Neural cell (in vitro differentiated cells): ENCODE data around the gene PADI4. TPM values are rescaled to one million over a fixed set of nuclear protein-coding genes. Genes with fewer than 3 reads are reported as not detected.

Source experiments
- H2AFZ ChIP-seq: fragments of 200-600, 300-800 bp; sonication (generic), shearing (Covaris generic); 2 replicates; pipeline ENCODE4 v1.6.0; 2014; ENCODE audit warnings: low read depth, mild to moderate bottlenecking, antibody characterized with exemption, low read length, moderate library complexity
- H3F3A ChIP-seq: fragments of 200-600 bp; shearing (Covaris generic); 2 replicates; pipeline ENCODE4 v1.6.1; 2016; ENCODE audit warnings: mild to moderate bottlenecking, moderate library complexity, mixed read lengths, antibody characterized with exemption, low read length; ENCODE audit not compliant: insufficient read depth, poor library complexity, severe bottlenecking
- H3K27ac ChIP-seq: fragments of 200-600, 300-800 bp; sonication (generic), shearing (Covaris generic); 2 replicates; pipeline ENCODE4 v1.5.1; 2014; ENCODE audit warnings: mild to moderate bottlenecking, low read length, moderate library complexity
- H3K27me3 ChIP-seq: fragments of 300-800, 200-600 bp; sonication (generic), shearing (Covaris generic); 2 replicates; pipeline ENCODE4 v1.6.0; 2014; ENCODE audit warnings: mild to moderate bottlenecking, low read depth, low read length, moderate library complexity; ENCODE audit not compliant: insufficient read depth
- H3K36me3 ChIP-seq: fragments of 300-800, 200-600 bp; sonication (generic), shearing (Covaris generic); 2 replicates; pipeline ENCODE4 v1.5.1; 2014; ENCODE audit warnings: mild to moderate bottlenecking, antibody characterized with exemption, low read length, moderate library complexity; ENCODE audit not compliant: insufficient read depth
- H3K4me2 ChIP-seq: fragments of 300-800, 200-600 bp; sonication (generic), shearing (Covaris generic); 2 replicates; pipeline ENCODE4 v1.6.0; 2014; ENCODE audit warnings: mild to moderate bottlenecking, low read length
- H3K4me3 ChIP-seq: fragments of 300-800, 200-600 bp; sonication (generic), shearing (Covaris generic); 2 replicates; pipeline ENCODE4 v1.5.1; 2014; ENCODE audit warnings: mild to moderate bottlenecking, low read length, moderate library complexity
- H3K79me2 ChIP-seq: fragments of 200-600 bp; shearing (Covaris generic); replicated peaks from 2 replicates; pipeline ENCODE4 v1.6.0; 2014; ENCODE audit warnings: mild to moderate bottlenecking, low read length, moderate library complexity; ENCODE audit not compliant: insufficient read depth
- H3K9ac ChIP-seq: fragments of 300-800, 200-600 bp; sonication (generic), shearing (Covaris generic); 2 replicates; pipeline ENCODE4 v1.6.1; 2016; ENCODE audit warnings: mild to moderate bottlenecking, low read length, mixed read lengths
- H3K9me2 ChIP-seq: fragments of 200-600 bp; shearing (Covaris generic); 2 replicates; pipeline ENCODE4 v1.6.1; 2016; ENCODE audit warnings: mild to moderate bottlenecking, low read length, mixed read lengths; ENCODE audit not compliant: insufficient read depth
- H3K9me3 ChIP-seq: fragments of 200-600, 300-800 bp; sonication (generic), shearing (Covaris generic); 2 replicates; pipeline ENCODE4 v1.6.1; 2016; ENCODE audit warnings: mild to moderate bottlenecking, mixed run types, low read length, moderate library complexity, mixed read lengths
- H4K20me1 ChIP-seq: fragments of 200-600 bp; shearing (Covaris generic); 2 replicates; pipeline ENCODE4 v1.6.1; 2016; ENCODE audit warnings: mild to moderate bottlenecking, mixed run types; ENCODE audit not compliant: insufficient read depth
- CTCF ChIP-seq: fragments of 450-650 bp; IDR thresholded peaks from 2 replicates; pipeline ENCODE4 v1.5.1; 2014; ENCODE audit warnings: antibody characterized with exemption, mild to moderate bottlenecking, moderate library complexity; ENCODE audit not compliant: poor library complexity, severe bottlenecking
- EP300 ChIP-seq: fragments of 450-650 bp; conservative IDR thresholded peaks from 2 replicates; pipeline ENCODE4 v1.6.1; 2014; ENCODE audit warnings: antibody characterized with exemption, mild to moderate bottlenecking, moderate library complexity; ENCODE audit not compliant: poor library complexity, severe bottlenecking
- EZH2 ChIP-seq: fragments of 200-600, 300-800 bp; shearing (Covaris generic), sonication (generic); IDR thresholded peaks from 2 replicates; pipeline ENCODE4 v1.6.1; 2014; ENCODE audit warnings: antibody characterized with exemption, low read length, borderline replicate concordance, mild to moderate bottlenecking; ENCODE audit not compliant: insufficient read depth, poor library complexity, severe bottlenecking
- MXI1 ChIP-seq: fragments of 450-650 bp; conservative IDR thresholded peaks from 2 replicates; pipeline ENCODE4 v1.6.1; 2014; ENCODE audit warnings: antibody characterized with exemption, mild to moderate bottlenecking; ENCODE audit not compliant: poor library complexity, severe bottlenecking
- POLR2AphosphoS5 ChIP-seq: IDR thresholded peaks from 2 replicates; pipeline ENCODE4 v1.6.1; 2012
- RAD21 ChIP-seq: fragments of 450-650 bp; conservative IDR thresholded peaks from 2 replicates; pipeline ENCODE4 v1.6.1; 2014; ENCODE audit warnings: antibody characterized with exemption, mild to moderate bottlenecking, moderate library complexity
- REST ChIP-seq: IDR thresholded peaks from 2 replicates; pipeline ENCODE4 v1.6.1; 2012; ENCODE audit warnings: borderline replicate concordance
- SMC3 ChIP-seq: fragments of 450-650 bp; conservative IDR thresholded peaks from 2 replicates; pipeline ENCODE4 v1.6.1; 2014; ENCODE audit warnings: antibody characterized with exemption, mild to moderate bottlenecking, moderate library complexity; ENCODE audit not compliant: poor library complexity
- TAF1 ChIP-seq: IDR thresholded peaks from 2 replicates; pipeline ENCODE4 v1.6.1; 2012; ENCODE audit warnings: low read depth
- polyA plus RNA-seq: library from polyadenylated mRNA; depleted of rRNA; stranded (reverse); fragments of >200 nt; gene quantifications from 2 replicates; pipeline ENCODE4 v1.2.3, GENCODE V29; 2014

The PADI4 gene
- polyA plus RNA-seq, 1 donor from 2014 or later = not detected

GRCh38 chr1:17359031-17359430 is 51.0 kb downstream of the PADI4 start:
- Histone ChIP-seq H2AFZ (no peak overlapping the region), H3K9ac (no peak overlapping the region)

GRCh38 chr1:17359808-17360207 is 51.8 kb downstream of the PADI4 start:
- H2AFZ ChIP-seq = no peak overlapping the region
- TF ChIP-seq CTCF = no peak
- TF ChIP-seq SMC3 = no peak
- no peak for TF ChIP-seq TAF1
- TF ChIP-seq EP300 = no peak
- no peak for TF ChIP-seq MXI1
- TF ChIP-seq EZH2 = no peak
- no peak for TF ChIP-seq POLR2AphosphoS5

More at GRCh38 chr1:17359031-17359430, 51.0 kb downstream of the PADI4 start:
- no peak overlapping the region for H3K4me3 ChIP-seq
- no peak overlapping the region for H3K4me2 ChIP-seq
- no peaks in the 10 kb centered on the region for H3K36me3 ChIP-seq
- H3K27me3 ChIP-seq = no peaks in the 10 kb centered on the region
- H3K79me2 ChIP-seq = no peaks in the 10 kb centered on the region
- H3K9me3 ChIP-seq = no peaks in the 10 kb centered on the region
- no peaks in the 10 kb centered on the region for H3K9me2 ChIP-seq
- no peak for TF ChIP-seq POLR2AphosphoS5
- no peak for TF ChIP-seq EP300
- TF ChIP-seq RAD21 = no peak
- no peak for TF ChIP-seq MXI1
- no peak for TF ChIP-seq TAF1
- TF ChIP-seq SMC3 = no peak
- no peak for TF ChIP-seq EZH2
- TF ChIP-seq REST = no peak
- TF ChIP-seq CTCF = no peak
- no peaks in the 10 kb centered on the region for H3F3A ChIP-seq
- H3K27ac ChIP-seq = no peak overlapping the region
- no peaks in the 10 kb centered on the region for H4K20me1 ChIP-seq

More at GRCh38 chr1:17359808-17360207, 51.8 kb downstream of the PADI4 start:
- H3K36me3 ChIP-seq = no peaks in the 10 kb centered on the region
- no peak overlapping the region for H3K27ac ChIP-seq
- H3K79me2 ChIP-seq = no peaks in the 10 kb centered on the region
- no peaks in the 10 kb centered on the region for H3K9me2 ChIP-seq
- no peak overlapping the region for H3K9ac ChIP-seq
- H3F3A ChIP-seq = no peaks in the 10 kb centered on the region
- no peaks in the 10 kb centered on the region for H4K20me1 ChIP-seq
- no peak overlapping the region for H3K4me2 ChIP-seq
- H3K9me3 ChIP-seq = peaks cover 4% of the 10 kb centered on the region
- no peak overlapping the region for H3K4me3 ChIP-seq
- H3K27me3 ChIP-seq = no peaks in the 10 kb centered on the region
